ENCODE results near the gene CDKN1C. TPM values are rescaled to one million over a fixed set of nuclear protein-coding genes. Genes with fewer than 3 reads are reported as not detected.

Gene CDKN1C
- total and polyA plus RNA-seq, 2 donors (not counting 1 experiment from before 2014, with no cell fraction given) = 8.6 to 31.5 TPM

DNA sequence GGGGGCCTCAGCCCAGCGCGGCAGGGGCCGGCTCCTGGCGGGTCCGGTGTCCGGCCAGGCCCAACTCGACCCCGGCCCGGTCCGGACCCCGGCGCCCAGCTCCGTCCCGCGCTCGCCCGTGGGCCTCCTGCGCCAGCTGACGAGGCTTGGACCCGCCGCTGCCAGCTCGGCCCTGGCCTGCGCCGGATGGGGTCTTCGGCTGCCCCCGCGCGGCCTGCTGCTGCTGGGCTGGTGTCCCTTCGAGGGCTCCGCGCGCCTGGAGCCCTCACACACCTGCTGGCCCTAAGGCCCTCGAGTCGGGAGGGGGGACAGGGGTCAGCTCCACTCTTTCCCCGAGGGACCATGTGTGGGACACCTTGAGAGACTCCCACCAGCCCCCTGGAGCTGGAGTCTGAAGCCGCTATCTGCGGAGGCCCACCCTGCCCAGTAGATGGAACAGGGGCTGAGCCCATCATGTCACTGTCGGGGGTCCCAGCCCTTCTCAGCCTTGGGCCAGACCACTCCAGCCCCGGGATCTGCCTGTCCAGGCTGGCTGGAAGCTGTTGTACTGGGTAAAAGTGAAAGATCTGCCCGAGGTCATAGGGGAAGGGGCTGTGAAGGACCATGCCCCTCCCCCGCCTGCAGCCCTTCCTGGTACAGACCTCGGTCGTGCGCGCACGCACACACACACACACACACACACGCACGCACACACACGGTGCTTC, 768 bp upstream of the CDKN1C start:
- H3K4me3 ChIP-seq (replicated peaks in 1 of 4; ENCODE audit: control extremely low read depth in 1 of 4, insufficient read depth in 1 of 4, low read depth in 3 of 4, low read length in 4 of 4) = peak overlapping the region in 1 of 4 experiments; percentile 22
- peak overlapping the region; percentile 5 for H3K4me2 ChIP-seq (ENCODE audit: extremely low read depth, insufficient read depth, low read length)
- peaks cover 2% of the 10 kb centered on the region for H3K4me1 ChIP-seq (ENCODE audit: control insufficient read depth, extremely low read depth, insufficient read depth, low read length)
- no peaks in the 10 kb centered on the region for H3K36me3 ChIP-seq (ENCODE audit: control insufficient read depth, insufficient read depth, low read length)
- TF ChIP-seq, protein P1, sequence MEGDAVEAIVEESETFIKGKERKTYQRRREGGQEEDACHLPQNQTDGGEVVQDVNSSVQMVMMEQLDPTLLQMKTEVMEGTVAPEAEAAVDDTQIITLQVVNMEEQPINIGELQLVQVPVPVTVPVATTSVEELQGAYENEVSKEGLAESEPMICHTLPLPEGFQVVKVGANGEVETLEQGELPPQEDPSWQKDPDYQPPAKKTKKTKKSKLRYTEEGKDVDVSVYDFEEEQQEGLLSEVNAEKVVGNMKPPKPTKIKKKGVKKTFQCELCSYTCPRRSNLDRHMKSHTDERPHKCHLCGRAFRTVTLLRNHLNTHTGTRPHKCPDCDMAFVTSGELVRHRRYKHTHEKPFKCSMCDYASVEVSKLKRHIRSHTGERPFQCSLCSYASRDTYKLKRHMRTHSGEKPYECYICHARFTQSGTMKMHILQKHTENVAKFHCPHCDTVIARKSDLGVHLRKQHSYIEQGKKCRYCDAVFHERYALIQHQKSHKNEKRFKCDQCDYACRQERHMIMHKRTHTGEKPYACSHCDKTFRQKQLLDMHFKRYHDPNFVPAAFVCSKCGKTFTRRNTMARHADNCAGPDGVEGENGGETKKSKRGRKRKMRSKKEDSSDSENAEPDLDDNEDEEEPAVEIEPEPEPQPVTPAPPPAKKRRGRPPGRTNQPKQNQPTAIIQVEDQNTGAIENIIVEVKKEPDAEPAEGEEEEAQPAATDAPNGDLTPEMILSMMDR (conservative IDR thresholded peaks at IDR 0.05 in 1 of 2, IDR thresholded peaks at IDR 0.05 in 1 of 2; ENCODE audit: low read depth in 1 of 2, low read length in 2 of 2) = peak; percentile 9 to 12
- TF ChIP-seq EZH2 (IDR thresholded peaks at IDR 0.05; ENCODE audit: low read length, missing control alignments) = no peak
- no peaks in the 10 kb centered on the region for H3K79me2 ChIP-seq (ENCODE audit: control insufficient read depth, insufficient read depth, low read length)
- no peak overlapping the region for H2AFZ ChIP-seq (ENCODE audit: low read length)
- DNase-seq (ENCODE audit: low read depth in 2 of 2) = peak; percentile 35 to 42
- H3K27me3 ChIP-seq (ENCODE audit: control insufficient read depth, insufficient read depth, low read length) = peaks cover 3% of the 10 kb centered on the region
- H4K20me1 ChIP-seq (ENCODE audit: control insufficient read depth, extremely low read depth, insufficient read depth, low read length) = no peaks in the 10 kb centered on the region
- no peaks in the 10 kb centered on the region for H3K9me3 ChIP-seq (ENCODE audit: control insufficient read depth, insufficient read depth, low read depth, low read length)
- H3K9ac ChIP-seq (ENCODE audit: insufficient read depth, low read length) = no peak overlapping the region
- H3K27ac ChIP-seq (ENCODE audit: insufficient read depth, low read length) = no peak overlapping the region

DNA sequence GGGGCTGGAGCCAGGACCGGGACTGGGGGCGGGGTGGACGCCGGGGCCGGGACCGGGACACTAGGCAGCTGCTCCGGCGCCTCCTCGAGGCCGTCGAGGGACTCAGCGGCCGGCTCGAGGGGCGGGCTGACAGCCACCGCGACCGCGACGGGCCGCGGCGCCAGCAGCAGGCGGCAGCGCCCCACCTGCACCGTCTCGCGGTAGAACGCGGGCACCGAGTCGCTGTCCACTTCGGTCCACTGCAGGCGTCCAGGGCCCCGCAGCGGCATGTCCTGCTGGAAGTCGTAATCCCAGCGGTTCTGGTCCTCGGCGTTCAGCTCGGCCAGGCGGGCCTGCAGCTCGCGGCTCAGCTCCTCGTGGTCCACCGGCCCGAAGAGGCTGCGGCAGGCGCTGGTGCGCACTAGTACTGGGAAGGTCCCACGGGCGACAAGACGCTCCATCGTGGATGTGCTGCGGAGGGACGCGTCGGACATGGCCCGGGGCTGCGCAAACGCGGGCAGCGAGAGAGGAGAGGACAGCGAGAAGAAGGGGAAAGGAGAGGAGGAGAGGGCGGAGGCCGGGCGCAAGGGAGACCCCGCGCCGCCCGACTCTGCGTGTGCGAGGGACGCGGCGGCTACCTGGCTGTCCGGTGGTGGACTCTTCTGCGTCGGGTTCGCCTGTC, 428 bp downstream of the CDKN1C start:
- H3K9me3 ChIP-seq (ENCODE audit: control insufficient read depth, insufficient read depth, low read depth, low read length) = no peaks in the 10 kb centered on the region
- H3K36me3 ChIP-seq (ENCODE audit: control insufficient read depth, insufficient read depth, low read length) = no peaks in the 10 kb centered on the region
- no peaks in the 10 kb centered on the region for H4K20me1 ChIP-seq (ENCODE audit: control insufficient read depth, extremely low read depth, insufficient read depth, low read length)
- no peaks in the 10 kb centered on the region for H3K4me1 ChIP-seq (ENCODE audit: control insufficient read depth, extremely low read depth, insufficient read depth, low read length)
- H3K27me3 ChIP-seq (ENCODE audit: control insufficient read depth, insufficient read depth, low read length) = peaks cover 3% of the 10 kb centered on the region
- H3K79me2 ChIP-seq (ENCODE audit: control insufficient read depth, insufficient read depth, low read length) = no peaks in the 10 kb centered on the region
- H2AFZ ChIP-seq (ENCODE audit: low read length) = peak overlapping the region; percentile 30
- DNase-seq (ENCODE audit: low read depth in 2 of 2) = peak; percentile 47 to 61
- peak overlapping the region; percentile 16 for H3K9ac ChIP-seq (ENCODE audit: insufficient read depth, low read length)
- peak overlapping the region; percentile 59 for H3K4me2 ChIP-seq (ENCODE audit: extremely low read depth, insufficient read depth, low read length)
- H3K4me3 ChIP-seq (replicated peaks in 1 of 4; ENCODE audit: control extremely low read depth in 1 of 4, insufficient read depth in 1 of 4, low read depth in 3 of 4, low read length in 4 of 4) = peak overlapping the region; percentile 32 to 68 (median 63)
- no peak overlapping the region for H3K27ac ChIP-seq (ENCODE audit: insufficient read depth, low read length)
- TF ChIP-seq, protein P1 (conservative IDR thresholded peaks at IDR 0.05 in 1 of 2, IDR thresholded peaks at IDR 0.05 in 1 of 2; ENCODE audit: low read depth in 1 of 2, low read length in 2 of 2) = peak; percentile 24 to 33
- TF ChIP-seq EZH2 (IDR thresholded peaks at IDR 0.05; ENCODE audit: low read length, missing control alignments) = peak; percentile 40

DNA sequence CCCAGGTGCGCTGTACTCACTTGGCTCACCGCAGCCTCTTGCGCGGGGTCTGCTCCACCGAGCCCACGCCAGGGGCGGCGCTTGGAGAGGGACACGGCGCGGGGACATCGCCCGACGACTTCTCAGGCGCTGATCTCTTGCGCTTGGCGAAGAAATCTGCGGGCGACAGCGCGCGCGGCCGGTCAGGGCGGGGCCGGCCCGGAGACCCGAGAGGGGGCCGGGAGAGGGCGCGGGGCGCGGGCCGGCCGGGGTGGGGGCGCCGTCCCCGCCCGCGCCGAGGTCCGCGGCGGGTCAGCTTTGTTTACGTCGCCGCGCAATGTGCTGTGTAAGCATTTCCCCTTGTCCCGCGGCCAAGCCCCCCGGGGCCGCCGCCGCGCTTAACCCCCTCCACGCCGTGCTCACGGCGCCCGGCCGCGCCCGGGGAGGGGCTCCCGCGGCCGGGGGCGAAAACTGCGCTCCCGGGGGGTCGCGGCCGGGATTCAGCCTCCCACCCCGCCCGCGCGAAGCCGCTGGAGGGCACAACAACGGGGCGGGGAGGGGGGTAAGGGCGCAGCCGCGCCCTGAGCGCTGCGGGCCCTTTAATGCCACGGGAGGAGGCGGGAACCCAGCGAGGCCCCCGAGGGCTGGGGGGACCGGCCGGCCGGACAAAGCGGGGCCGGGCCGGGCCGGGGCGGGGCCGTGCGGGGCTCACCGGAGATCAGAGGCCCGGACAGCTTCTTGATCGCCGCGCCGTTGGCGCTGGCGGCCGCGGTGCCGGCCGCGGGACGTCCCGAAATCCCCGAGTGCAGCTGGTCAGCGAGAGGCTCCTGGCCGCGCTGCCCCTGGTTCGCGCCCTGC, 1.4 kb downstream of the CDKN1C start:
- no peaks in the 10 kb centered on the region for H3K9me3 ChIP-seq (ENCODE audit: control insufficient read depth, insufficient read depth, low read depth, low read length)
- no peaks in the 10 kb centered on the region for H3K79me2 ChIP-seq (ENCODE audit: control insufficient read depth, insufficient read depth, low read length)
- no peaks in the 10 kb centered on the region for H3K36me3 ChIP-seq (ENCODE audit: control insufficient read depth, insufficient read depth, low read length)
- peak overlapping the region; percentile 64 for H3K4me2 ChIP-seq (ENCODE audit: extremely low read depth, insufficient read depth, low read length)
- no peak overlapping the region for H2AFZ ChIP-seq (ENCODE audit: low read length)
- no peak for TF ChIP-seq EZH2 (IDR thresholded peaks at IDR 0.05; ENCODE audit: low read length, missing control alignments)
- TF ChIP-seq, protein P1 (conservative IDR thresholded peaks at IDR 0.05 in 1 of 2, IDR thresholded peaks at IDR 0.05 in 1 of 2; ENCODE audit: low read depth in 1 of 2, low read length in 2 of 2) = no peak
- H3K27ac ChIP-seq (ENCODE audit: insufficient read depth, low read length) = no peak overlapping the region
- H3K4me3 ChIP-seq (replicated peaks in 1 of 4; ENCODE audit: control extremely low read depth in 1 of 4, insufficient read depth in 1 of 4, low read depth in 3 of 4, low read length in 4 of 4) = peak overlapping the region; percentile 50 to 77 (median 72)
- no peaks in the 10 kb centered on the region for H3K4me1 ChIP-seq (ENCODE audit: control insufficient read depth, extremely low read depth, insufficient read depth, low read length)
- peak overlapping the region; percentile 66 for H3K9ac ChIP-seq (ENCODE audit: insufficient read depth, low read length)
- H4K20me1 ChIP-seq (ENCODE audit: control insufficient read depth, extremely low read depth, insufficient read depth, low read length) = no peaks in the 10 kb centered on the region
- peaks cover 3% of the 10 kb centered on the region for H3K27me3 ChIP-seq (ENCODE audit: control insufficient read depth, insufficient read depth, low read length)
- peak; percentile 33 to 47 for DNase-seq (ENCODE audit: low read depth in 2 of 2)

Data from fibroblast of lung (primary cell).